ENCODE results near the gene NOTCH1. TPM values are rescaled to one million over a fixed set of nuclear protein-coding genes. Genes with fewer than 3 reads are reported as not detected.

Gene NOTCH1
- total and polyA plus RNA-seq, 2 of the 4 experiments (the other 2 are of a cell fraction): 1.8 to 6.0 TPM

DNA sequence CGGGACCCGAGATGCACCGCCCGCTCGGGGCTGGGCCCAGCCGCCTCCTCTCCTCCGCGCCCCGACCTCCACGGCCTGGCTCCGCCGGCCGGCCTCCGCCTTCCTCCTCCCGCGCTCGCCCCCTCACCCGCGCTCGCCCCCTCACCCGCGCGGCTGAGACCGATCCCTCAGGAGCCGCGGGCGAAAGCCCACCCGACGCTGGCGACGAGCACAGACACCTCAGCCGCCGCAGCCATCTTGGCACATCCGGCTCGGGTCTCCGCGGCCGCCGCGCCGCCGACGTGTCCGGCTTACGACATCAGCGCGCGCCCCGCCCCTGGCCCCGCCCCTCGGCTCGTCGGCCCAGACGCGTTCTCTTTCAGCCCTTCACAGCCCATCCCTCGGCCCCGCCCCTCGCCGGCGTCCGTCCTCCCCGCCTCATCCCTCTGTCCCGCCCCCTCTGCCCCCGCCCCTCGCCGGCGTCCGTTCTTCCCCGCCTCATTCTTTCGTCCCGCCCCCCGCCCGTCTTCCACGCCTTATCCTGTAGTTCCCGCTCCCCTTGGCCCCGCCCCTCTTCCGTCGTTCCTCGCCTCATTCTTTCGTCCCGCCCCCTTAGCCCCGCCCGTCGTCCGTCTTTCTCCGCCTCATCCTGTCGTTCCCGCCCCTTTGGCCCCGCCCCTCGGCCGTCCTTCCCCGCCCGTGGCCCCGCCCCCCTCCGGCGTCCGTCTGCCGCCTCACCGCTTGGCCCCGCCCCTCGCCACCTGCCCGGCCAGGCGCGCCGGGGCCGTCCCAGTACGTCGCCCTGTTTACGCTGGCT is 62.9 kb downstream of the NOTCH1 start, which contains the start of gene SEC16A:
TSS of gene SEC16A (minus strand) at position 248 of the 796 bp plus-strand sequence. CDS start 5,425 bp downstream, outside the sequence.
- DNase-seq (peak; percentile 97), ATAC-seq (ENCODE audit: low read depth) (peak; percentile 82)
- Histone ChIP-seq H2AK5ac (ENCODE audit: low read depth, low read length) (peak within 1 kb of the TSS; percentile 95), H3K79me1 (ENCODE audit: low read depth in 1 of 2, low read length in 2 of 2) (peaks cover 0 to 19% of the 10 kb centered on the region in 2 experiments; a peak in 2 of 4 replicates), H4K5ac (ENCODE audit: low read depth, low read length) (peak within 1 kb of the TSS; percentile 75), H2AK9ac (replicated peaks; ENCODE audit: low read depth, low read length, poor library complexity) (peak within 1 kb of the TSS; percentile 99), H2BK20ac (ENCODE audit: low read depth, low read length) (no peak within 1 kb of the TSS), H3K27me3 (ENCODE audit: control insufficient read depth, insufficient read depth, low read length) (no peaks in the 10 kb centered on the region; the same call in 1 of the 2 replicates), H4K8ac (ENCODE audit: low read depth in 2 of 2, low read length in 2 of 2) (peak within 1 kb of the TSS; percentile 72 to 99), H3K4ac (ENCODE audit: low read depth, low read length) (peak within 1 kb of the TSS; percentile 100), H3K9me3 (ENCODE audit: control insufficient read depth, insufficient read depth, low read length) (no peaks in the 10 kb centered on the region), H4K91ac (ENCODE audit: insufficient read depth, low read depth, low read length) (peak within 1 kb of the TSS; percentile 99), H2BK15ac (ENCODE audit: low read depth, low read length) (peak within 1 kb of the TSS; percentile 93; the same call in 1 of the 3 replicates), H3K9me1 (ENCODE audit: insufficient read depth, low read length) (no peaks in the 10 kb centered on the region; the same call in 1 of the 2 replicates), H3K23ac (ENCODE audit: low read depth, low read length) (peak within 1 kb of the TSS; percentile 100), H3K4me1 (ENCODE audit: control insufficient read depth, insufficient read depth, low read length) (peaks cover 8% of the 10 kb centered on the region; the same call in 1 of the 2 replicates), H2BK120ac (ENCODE audit: low read depth, low read length) (peak within 1 kb of the TSS; percentile 90), H3K4me3 (ENCODE audit: insufficient read depth, low read depth, low read length) (peak within 1 kb of the TSS; percentile 92), H3K56ac (ENCODE audit: extremely low read depth, insufficient read depth, low read length) (peak within 1 kb of the TSS; percentile 93), H3K9ac (ENCODE audit: low read depth, low read length) (peak within 1 kb of the TSS; percentile 96), H3K27ac (ENCODE audit: insufficient read depth, low read length) (peak within 1 kb of the TSS; percentile 96), H2BK5ac (ENCODE audit: low read depth, low read length, poor library complexity, severe bottlenecking) (peak within 1 kb of the TSS; percentile 98), H2AFZ (replicated peaks; ENCODE audit: low read length, poor library complexity) (peak within 1 kb of the TSS; percentile 99), H3K14ac (replicated peaks; ENCODE audit: low read depth, low read length) (peak within 1 kb of the TSS; percentile 100), H3K18ac (ENCODE audit: low read depth, low read length) (peak within 1 kb of the TSS; percentile 72), H3K4me2 (ENCODE audit: low read depth, low read length) (peak within 1 kb of the TSS; percentile 100), H3K36me3 (ENCODE audit: control insufficient read depth, insufficient read depth, low read length) (peaks cover 7% of the 10 kb centered on the region), H4K20me1 (ENCODE audit: insufficient read depth, low read length) (peaks cover 53% of the 10 kb centered on the region)
- no peak for TF ChIP-seq MAFK (IDR thresholded peaks at IDR 0.05; ENCODE audit: low read depth, low read length)
- peak; percentile 98 for TF ChIP-seq CHD1 (IDR thresholded peaks at IDR 0.05; ENCODE audit: low read depth, low read length)
- TF ChIP-seq RCOR1 (IDR thresholded peaks at IDR 0.05; ENCODE audit: insufficient replicate concordance, low read length): peak; percentile 44
- peak; percentile 96 for TF ChIP-seq POLR2A (IDR thresholded peaks at IDR 0.05; ENCODE audit: low read depth, low read length)
- TF ChIP-seq RFX5 (IDR thresholded peaks at IDR 0.05; ENCODE audit: low read depth, low read length): no peak
- TF ChIP-seq NFE2L2 (IDR thresholded peaks at IDR 0.05; ENCODE audit: low read depth, low read length): no peak
- TF ChIP-seq CEBPB (IDR thresholded peaks at IDR 0.05; ENCODE audit: low read depth, low read length): peak; percentile 78
- TF ChIP-seq MAZ (IDR thresholded peaks at IDR 0.05; ENCODE audit: borderline replicate concordance, low read depth, low read length): peak; percentile 94; the same call in 1 of the 2 replicates
- POLR2A ChIA-PET (ENCODE audit: unreplicated experiment): no interaction called here
- 0% methylated on average over 22 of the region's 109 CpGs; no CpG with 5 or more reads in 1 of the 2 experiments for WGBS, 2 experiments (ENCODE audit: extremely low coverage in 2 of 2, insufficient read length in 1 of 2)
- dilution Hi-C loops (cut with HindIII; ENCODE audit: low sequenced_read_pairs, unreplicated experiment) (no loop called here), intact Hi-C loops (cut with micrococcal nuclease) (loop anchor here (2.0 kb wide), 1 partner anchor 44 kb away; the partner anchor contains the start of gene INPP5E), in situ Hi-C loops (cut with MboI; ENCODE audit: low sequenced_read_pairs) (no loop called here)
- no TSS peak for BruUV-seq (replicated peaks)
- CTCF ChIA-PET: no interaction called here

Measured in IMR-90 (cell line).